Inflammatory macrophage (primary cell): ENCODE data around the gene SERPINA10.
"Not testable (repeated sequence)": the region's sequence is repeated elsewhere in the genome, so short reads cannot be mapped to it uniquely, and the experiment has no call there.

Experiments used
- DNase-seq, 2 donors: peaks; one replicate each; pipeline ENCODE4 v3.0.0-alpha.2; 2020 to 2022

SERPINA10 gene

DNA sequence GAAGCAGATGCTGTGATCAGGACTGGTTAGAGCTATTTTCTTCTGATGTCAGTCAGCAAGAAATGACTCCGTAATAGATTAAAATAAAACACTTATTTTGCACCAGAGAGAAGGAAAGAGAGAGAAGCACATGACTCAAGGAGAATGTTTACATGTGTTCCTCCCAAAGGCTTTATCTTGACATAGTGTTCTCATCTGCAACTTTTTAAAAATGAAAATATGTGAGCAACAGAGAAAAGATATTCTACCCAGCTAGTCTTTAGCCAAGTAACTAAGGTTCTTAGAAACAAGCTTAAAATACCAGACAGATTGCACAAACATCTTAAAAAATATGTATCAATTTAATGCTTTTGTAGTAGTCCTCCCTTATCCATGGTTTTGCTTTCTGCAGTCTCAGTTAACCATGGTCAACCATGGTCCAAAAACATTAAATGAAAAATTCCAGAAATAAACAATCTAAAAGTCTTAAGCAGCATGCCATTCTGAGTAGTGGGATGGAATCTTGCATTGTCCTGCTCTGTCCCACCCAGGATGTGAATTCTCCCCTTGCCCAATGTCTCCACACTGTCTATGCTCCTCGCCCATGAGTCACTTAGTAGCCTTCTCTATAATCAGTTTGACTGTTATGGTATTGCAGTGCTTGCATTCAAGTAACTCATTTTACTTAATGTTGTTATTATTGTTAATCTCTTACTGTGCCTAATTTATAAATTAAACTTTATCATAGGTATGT is 9.9 kb downstream of the SERPINA10 start:
- no peak for DNase-seq

- no peak for DNase-seq
Measured at GRCh38 chr14:94278731-94279130, 14.3 kb downstream of the SERPINA10 start.

DNA sequence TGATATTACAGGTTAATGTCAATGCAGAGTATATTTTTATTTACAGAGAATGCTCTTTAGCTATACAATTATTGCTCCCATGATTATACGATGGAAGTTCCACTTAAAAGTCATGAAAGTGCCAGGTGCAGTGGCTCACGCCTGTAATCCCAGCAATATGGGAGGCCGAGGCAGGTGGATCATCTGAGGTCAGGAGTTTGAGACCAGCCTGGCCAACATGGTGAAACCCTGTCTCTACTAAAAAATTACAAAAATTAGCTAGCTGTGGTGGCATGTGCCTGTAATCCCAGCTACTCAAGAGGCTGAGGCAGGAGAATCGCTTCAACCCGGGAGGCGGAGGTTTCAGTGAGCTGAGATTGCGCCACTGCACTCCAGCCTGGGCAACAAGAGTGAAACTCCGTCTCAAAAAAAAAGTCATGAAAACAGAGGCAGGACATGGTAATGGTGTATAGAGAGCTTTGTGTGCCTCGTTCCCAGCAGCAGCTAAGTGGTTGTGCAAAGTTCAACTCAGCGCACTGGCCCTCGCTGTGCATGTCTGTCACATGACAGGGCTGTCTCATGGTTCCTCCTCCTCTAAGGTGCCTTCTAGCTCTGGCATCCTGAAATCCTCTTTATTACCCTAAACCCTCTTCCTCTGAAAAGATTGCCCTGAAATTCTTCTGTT is 16.0 kb downstream of the SERPINA10 start:
- DNase-seq = not testable (repeated sequence)

DNA sequence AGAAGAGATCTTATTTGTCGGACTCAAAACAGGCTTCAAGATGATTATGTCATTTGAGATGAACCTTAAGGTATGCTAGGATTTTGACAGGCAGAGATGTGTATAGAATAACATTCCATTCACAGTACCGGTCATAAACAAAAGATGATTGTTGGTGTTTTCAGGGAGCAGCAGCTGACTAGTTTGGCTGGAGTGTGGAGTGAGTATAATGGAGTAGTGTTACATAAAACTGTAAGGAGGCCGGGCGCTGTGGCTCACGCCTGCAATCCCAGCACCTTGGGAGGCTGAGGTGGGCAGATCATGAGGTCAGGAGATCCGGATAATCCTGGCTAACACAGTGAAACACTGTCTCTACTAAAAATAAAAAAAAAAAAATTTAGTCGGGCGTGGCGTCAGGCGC is 23.9 kb downstream of the SERPINA10 start:
- DNase-seq = no peak

DNA sequence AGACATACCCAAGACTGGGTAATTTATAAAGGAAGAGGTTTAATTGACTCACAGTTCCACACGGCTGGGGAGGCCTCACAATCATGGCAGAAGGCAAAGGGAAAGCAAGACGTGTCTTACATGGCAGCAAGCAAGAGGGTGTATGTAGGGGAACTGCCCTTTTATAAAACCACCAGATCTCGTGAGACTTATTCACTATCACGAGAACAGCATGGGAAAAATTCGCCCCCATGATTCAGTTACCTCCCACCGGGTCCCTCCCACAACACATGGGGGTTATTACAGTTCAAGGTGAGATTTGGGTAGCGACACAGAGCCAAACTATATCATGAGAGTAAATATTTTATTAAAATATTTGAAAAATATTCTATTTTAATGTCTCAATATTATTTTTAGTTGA is 24.5 kb downstream of the SERPINA10 start:
- not testable (repeated sequence) for DNase-seq

GRCh38 chr14:94267352-94267751 is 25.7 kb downstream of the SERPINA10 start:
- no peak for DNase-seq

- not testable (repeated sequence) for DNase-seq
Measured at GRCh38 chr14:94264195-94264594, 28.9 kb downstream of the SERPINA10 start.

GRCh38 chr14:94244182-94244581 is 48.9 kb downstream of the SERPINA10 start:
- no peak for DNase-seq

DNA sequence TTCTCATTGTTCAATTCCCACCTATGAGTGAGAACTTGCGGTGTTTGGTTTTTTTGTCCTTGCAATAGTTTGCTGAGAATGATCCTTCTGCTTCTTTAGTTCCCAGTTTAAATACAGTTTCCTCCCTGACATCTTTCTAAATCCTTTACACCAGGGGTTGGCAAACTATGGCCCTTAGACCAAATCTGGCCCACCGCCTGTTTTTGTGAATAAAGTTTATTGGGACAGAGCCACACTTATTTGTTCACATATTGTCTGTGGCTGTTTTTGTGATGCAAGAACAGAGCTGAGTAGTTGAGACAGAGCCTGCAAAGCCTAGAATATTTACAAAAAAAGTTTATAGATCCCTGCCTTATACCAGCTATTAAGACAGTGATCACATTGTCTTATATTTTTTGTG is 53.7 kb downstream of the SERPINA10 start:
- no peak for DNase-seq

DNA sequence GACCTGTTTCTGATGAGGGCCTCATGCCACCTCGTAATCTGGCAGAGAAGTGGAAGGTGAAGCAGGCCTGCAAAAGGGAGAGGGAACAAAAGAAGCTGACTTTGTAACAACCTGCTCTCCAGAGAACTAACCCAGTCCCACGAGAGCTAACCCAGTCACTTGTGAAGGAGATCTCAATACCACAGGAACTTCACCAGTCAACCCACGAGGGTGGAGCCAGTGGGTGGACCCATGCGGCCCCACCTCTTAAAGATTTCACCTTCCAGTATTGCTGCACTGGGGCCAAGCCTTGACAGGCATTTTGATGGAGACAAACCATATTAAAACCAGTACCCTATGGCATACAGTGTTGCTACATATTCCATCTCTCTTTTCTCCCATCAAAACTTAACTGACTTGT is 55.1 kb downstream of the SERPINA10 start:
- DNase-seq = no peak

- DNase-seq = no peak
Measured at GRCh38 chr14:94237046-94237445, 56.0 kb downstream of the SERPINA10 start.
